ENCODE data around the gene KCNQ1. TPM values are rescaled to one million over a fixed set of nuclear protein-coding genes. Genes with fewer than 3 reads are reported as not detected.
A peak's percentile ranks its signal among the peaks of the same experiment; 100 is the strongest.

Gene KCNQ1
- total and polyA plus RNA-seq, 8 donors: 7.1 to 37.7 (median 9.9) TPM

DNA sequence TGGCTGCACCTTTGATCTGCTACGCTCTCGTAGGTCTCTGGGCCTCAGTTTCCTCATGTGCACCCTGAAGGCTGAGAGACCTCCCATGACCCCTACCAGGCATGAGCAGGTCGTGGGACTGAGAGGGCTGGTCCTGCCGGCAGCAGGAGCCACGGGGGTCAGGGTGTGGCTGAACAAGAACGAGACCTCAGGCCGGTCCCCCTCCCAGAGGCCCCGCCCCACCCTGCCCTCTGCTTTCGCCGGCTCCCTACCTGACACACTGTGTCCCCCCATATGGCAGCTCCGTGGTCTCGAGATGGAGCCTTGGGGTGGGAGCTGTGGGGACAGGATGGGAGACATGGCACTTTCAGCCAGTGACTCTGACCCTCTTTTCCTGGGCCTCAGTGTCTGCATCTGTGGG, 400.2 kb downstream of the KCNQ1 start:
- Histone ChIP-seq H3K36me3 (no peaks in the 10 kb centered on the region), H3K27ac (no peak overlapping the region), H3K9me3 (no peaks in the 10 kb centered on the region), H3K4me1 (no peaks in the 10 kb centered on the region), H3K4me3 (no peak overlapping the region), H3K27me3 (no peaks in the 10 kb centered on the region)
- ATAC-seq (no peak), DNase-seq (peak in 1 of 4 donors; percentile 41)
- no peak for TF ChIP-seq CTCF (IDR thresholded peaks at IDR 0.05)
- intact Hi-C loops (cut with DNase I): no loop called here

DNA sequence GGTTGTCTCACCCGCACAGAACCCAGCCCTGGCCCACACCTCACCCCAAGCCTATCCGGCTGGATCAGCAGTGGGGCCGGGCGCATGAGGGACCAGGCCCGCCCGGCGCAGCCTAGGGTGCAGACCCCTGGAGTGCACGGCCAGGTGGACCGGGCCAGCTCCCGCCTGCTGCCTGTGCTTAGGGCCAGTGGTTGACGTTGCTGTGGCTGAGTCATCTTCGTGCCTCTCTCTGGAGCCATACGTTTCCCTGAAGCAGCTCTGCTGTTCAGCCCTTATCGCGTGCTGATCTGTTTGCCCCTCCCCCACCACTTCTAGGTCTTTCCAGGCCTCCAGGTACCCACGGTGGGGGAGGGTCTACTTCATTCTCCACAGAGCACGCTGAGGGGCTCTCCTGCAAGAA, 401.2 kb downstream of the KCNQ1 start:
- no peak overlapping the region for H3K27ac ChIP-seq
- no peak overlapping the region for H3K4me3 ChIP-seq
- no peak for TF ChIP-seq CTCF (IDR thresholded peaks at IDR 0.05)
- H3K27me3 ChIP-seq: no peaks in the 10 kb centered on the region
- H3K36me3 ChIP-seq: no peaks in the 10 kb centered on the region
- no peaks in the 10 kb centered on the region for H3K9me3 ChIP-seq
- DNase-seq: no peak
- H3K4me1 ChIP-seq: no peaks in the 10 kb centered on the region
- intact Hi-C loops (cut with DNase I): no loop called here
- ATAC-seq: no peak

DNA sequence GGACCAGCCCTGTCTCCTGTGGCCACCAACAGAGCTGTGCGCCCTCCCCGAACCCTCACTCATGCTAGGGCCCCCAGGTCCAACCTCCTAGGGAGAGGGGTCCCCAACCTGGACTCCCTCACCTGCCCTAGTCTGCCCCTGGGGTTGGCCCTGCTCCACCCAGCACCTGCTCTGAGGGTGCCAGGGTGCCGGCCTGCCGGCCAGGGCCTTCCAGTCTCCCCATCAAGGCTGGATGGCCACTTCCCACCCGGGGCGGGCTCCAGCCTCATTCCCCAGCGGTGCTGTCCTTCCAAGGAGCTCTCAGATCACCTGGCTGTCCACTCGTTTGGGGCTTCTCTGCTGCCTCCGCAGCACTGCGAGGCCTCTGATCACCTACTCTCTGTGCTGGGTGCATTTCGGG, 401.7 kb downstream of the KCNQ1 start:
- no peaks in the 10 kb centered on the region for H3K9me3 ChIP-seq
- H3K4me1 ChIP-seq: no peaks in the 10 kb centered on the region
- no peaks in the 10 kb centered on the region for H3K36me3 ChIP-seq
- DNase-seq (no peak), ATAC-seq (no peak)
- TF ChIP-seq CTCF (IDR thresholded peaks at IDR 0.05): no peak
- H3K4me3 ChIP-seq: no peak overlapping the region
- intact Hi-C loops (cut with DNase I): no loop called here
- H3K27ac ChIP-seq: no peak overlapping the region
- no peaks in the 10 kb centered on the region for H3K27me3 ChIP-seq

- Histone ChIP-seq H3K9me3 (no peaks in the 10 kb centered on the region), H3K4me1 (no peaks in the 10 kb centered on the region), H3K36me3 (no peaks in the 10 kb centered on the region), H3K27me3 (no peaks in the 10 kb centered on the region), H3K4me3 (no peak overlapping the region), H3K27ac (no peak overlapping the region)
- intact Hi-C loops (cut with DNase I): no loop called here
- TF ChIP-seq CTCF (IDR thresholded peaks at IDR 0.05): no peak
- DNase-seq (no peak), ATAC-seq (no peak)
These were observed 402.8 kb downstream of the KCNQ1 start for GRCh38 chr11:2847561-2847960.

GRCh38 chr11:2848497-2848896, 403.7 kb downstream of the KCNQ1 start:
- H3K9me3 ChIP-seq: no peaks in the 10 kb centered on the region
- no peaks in the 10 kb centered on the region for H3K4me1 ChIP-seq
- intact Hi-C loops (cut with DNase I): no loop called here
- H3K27me3 ChIP-seq: no peaks in the 10 kb centered on the region
- TF ChIP-seq CTCF (IDR thresholded peaks at IDR 0.05): no peak
- H3K4me3 ChIP-seq: no peak overlapping the region
- no peak overlapping the region for H3K27ac ChIP-seq
- no peaks in the 10 kb centered on the region for H3K36me3 ChIP-seq
- ATAC-seq: no peak
- no peak for DNase-seq
